Left lung (tissue), 10 donors: ENCODE results near the gene AKAP13. TPM values are rescaled to one million over a fixed set of nuclear protein-coding genes. Genes with fewer than 3 reads are reported as not detected.

Experiments
- ATAC-seq: fragments of 200-7000 bp; cut with Tn5 transposase; one replicate; pipeline ENCODE4 v1.9.1; 2020; ENCODE audit warnings: moderate library complexity
- DNase-seq, 4 donors: peaks; one replicate each; pipeline ENCODE4 v3.0.0-alpha.2; 2013 to 2020
- H3K27ac ChIP-seq, 2 donors: fragments of 200-600 bp; sonication (generic) in 1 of 2; one replicate each; pipeline versions ENCODE4 v1.5.0 to v1.8.0; 2020 to 2021
- H3K27me3 ChIP-seq, 2 donors: fragments of 200-600 bp; sonication (generic) in 1 of 2; one replicate each; pipeline versions ENCODE4 v1.5.0 to v1.8.0; 2020 to 2021
- H3K36me3 ChIP-seq, 2 donors: fragments of 200-600 bp; sonication (generic) in 1 of 2; one replicate each; pipeline versions ENCODE4 v1.5.0 to v1.8.0; 2020 to 2021
- H3K4me1 ChIP-seq, 2 donors: fragments of 200-600 bp; one replicate each; pipeline ENCODE4 v1.8.0; 2021
- H3K4me3 ChIP-seq, 2 donors: fragments of 200-600 bp; sonication (generic) in 1 of 2; one replicate each; pipeline versions ENCODE4 v1.5.0 to v1.8.0; 2020 to 2021; ENCODE audit warnings: mild to moderate bottlenecking in 1 of 2
- H3K9me3 ChIP-seq, 2 donors: fragments of 200-600 bp; sonication (generic) in 1 of 2; one replicate each; pipeline versions ENCODE4 v1.5.0 to v1.8.0; 2020 to 2021
- intact Hi-C, 2 donors: fragments of 100-400 bp; cut with DNase I; formaldehyde crosslinking; loops; one replicate each; pipeline versions ENCODE4 v1.11.2 to v1.14.2; 2022
- polyA plus RNA-seq, 6 donors: library from polyadenylated mRNA; unstranded; fragments of 120-200 nt; gene quantifications; one replicate each; pipeline ENCODE4 v1.2.1, GENCODE V29; 2013; ENCODE audit not compliant: insufficient read length in 6 of 6
- total RNA-seq, 2 donors: library from RNA; stranded (reverse); fragmentation: NEBNext Ultra II Directional; extraction: Animal tissue kit (Norgen Biotek cat#: 25700); gene quantifications; one replicate each; pipeline ENCODE4 v1.2.1, GENCODE V29; 2021
- TF ChIP-seq, protein P1 (sequence below), 2 donors: fragments of 200-600 bp; sonication (generic) in 1 of 2; IDR thresholded peaks; one replicate each; pipeline versions ENCODE4 v1.5.0 to v1.8.0; 2021; ENCODE audit warnings: antibody characterized with exemption in 2 of 2
- donor health status: DM: no; HTN: yes; CAD: no.
- donor health status: DM: no; HTN: no; CAD: no.

Gene AKAP13
- total and polyA plus RNA-seq, 8 donors: 93.6 to 346 (median 102) TPM

DNA sequence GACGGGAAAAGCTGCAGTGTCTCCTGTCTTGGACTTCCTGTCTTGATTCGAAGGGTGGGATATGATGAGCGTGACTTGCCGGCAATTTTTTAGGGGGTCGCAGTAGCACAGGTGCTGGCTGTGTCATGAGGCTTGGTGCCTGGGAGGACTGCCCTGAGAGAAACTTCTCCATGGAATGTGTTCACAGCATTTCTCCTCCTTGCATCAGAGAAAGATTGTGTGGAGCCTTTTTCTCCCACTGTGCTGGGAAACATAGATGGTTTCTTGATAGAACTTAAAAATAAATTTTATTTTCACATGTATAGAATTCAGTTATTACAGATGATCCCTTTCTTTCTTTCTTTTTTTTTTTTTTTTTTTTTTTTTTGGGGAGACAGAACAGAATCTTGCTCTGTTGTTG lies 292.9 kb downstream of the AKAP13 start:
- TF ChIP-seq, protein P1, sequence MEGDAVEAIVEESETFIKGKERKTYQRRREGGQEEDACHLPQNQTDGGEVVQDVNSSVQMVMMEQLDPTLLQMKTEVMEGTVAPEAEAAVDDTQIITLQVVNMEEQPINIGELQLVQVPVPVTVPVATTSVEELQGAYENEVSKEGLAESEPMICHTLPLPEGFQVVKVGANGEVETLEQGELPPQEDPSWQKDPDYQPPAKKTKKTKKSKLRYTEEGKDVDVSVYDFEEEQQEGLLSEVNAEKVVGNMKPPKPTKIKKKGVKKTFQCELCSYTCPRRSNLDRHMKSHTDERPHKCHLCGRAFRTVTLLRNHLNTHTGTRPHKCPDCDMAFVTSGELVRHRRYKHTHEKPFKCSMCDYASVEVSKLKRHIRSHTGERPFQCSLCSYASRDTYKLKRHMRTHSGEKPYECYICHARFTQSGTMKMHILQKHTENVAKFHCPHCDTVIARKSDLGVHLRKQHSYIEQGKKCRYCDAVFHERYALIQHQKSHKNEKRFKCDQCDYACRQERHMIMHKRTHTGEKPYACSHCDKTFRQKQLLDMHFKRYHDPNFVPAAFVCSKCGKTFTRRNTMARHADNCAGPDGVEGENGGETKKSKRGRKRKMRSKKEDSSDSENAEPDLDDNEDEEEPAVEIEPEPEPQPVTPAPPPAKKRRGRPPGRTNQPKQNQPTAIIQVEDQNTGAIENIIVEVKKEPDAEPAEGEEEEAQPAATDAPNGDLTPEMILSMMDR (IDR thresholded peaks at IDR 0.05): no peak
- intact Hi-C loops: no loop called here
- H3K27me3 ChIP-seq: no peaks in the 10 kb centered on the region
- no peak overlapping the region for H3K4me3 ChIP-seq
- H3K9me3 ChIP-seq: no peaks in the 10 kb centered on the region
- peaks cover 5 to 93% of the 10 kb centered on the region in 2 donors for H3K36me3 ChIP-seq
- peaks cover 4 to 33% of the 10 kb centered on the region in 2 donors for H3K4me1 ChIP-seq
- DNase-seq (no peak), ATAC-seq (no peak)
- H3K27ac ChIP-seq: peak overlapping the region in 1 of 2 donors; percentile 56

DNA sequence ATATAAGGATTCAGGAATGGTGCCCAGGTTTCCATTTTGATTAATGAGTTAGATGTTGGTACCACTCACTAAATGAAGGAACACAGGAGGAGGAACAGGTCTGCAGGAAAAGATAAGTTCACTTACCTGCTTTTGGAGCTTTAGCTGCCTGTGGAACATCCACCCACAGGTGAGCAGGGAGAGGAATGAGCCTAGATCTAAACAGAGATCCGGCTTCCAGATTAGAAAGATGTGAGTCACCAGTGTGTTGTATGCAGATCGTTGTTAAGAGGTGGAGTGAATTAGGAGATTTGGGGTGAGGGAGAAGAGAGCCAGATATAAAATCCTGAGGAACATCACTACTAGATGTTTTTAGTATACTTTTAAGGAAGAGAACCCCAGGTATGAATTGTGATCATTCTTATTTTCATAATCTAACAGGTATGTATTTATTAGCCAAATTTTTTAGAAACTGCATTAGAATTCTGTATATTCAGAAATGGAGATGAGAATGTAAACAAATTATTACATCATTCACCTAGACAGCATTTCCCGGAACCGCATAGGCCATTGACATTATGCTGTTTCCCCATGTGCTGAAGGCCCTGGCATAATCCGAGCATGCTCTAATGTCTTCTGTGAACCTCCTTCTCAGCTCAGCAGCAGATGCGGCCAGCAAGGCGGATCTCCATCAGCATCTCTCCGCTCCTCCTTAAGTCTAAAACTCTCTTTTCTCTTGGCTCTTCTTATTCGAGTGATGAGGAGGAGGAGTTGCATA lies 296.1 kb downstream of the AKAP13 start:
- ATAC-seq (peak; percentile 25), DNase-seq (no peak)
- H3K4me3 ChIP-seq: no peak overlapping the region
- no peak overlapping the region for H3K27ac ChIP-seq
- H3K4me1 ChIP-seq: peaks cover 0 to 19% of the 10 kb centered on the region in 2 donors
- H3K27me3 ChIP-seq: no peaks in the 10 kb centered on the region
- TF ChIP-seq, protein P1 (IDR thresholded peaks at IDR 0.05): no peak
- peaks cover 5 to 93% of the 10 kb centered on the region in 2 donors for H3K36me3 ChIP-seq
- intact Hi-C loops: no loop called here
- H3K9me3 ChIP-seq: no peaks in the 10 kb centered on the region

DNA sequence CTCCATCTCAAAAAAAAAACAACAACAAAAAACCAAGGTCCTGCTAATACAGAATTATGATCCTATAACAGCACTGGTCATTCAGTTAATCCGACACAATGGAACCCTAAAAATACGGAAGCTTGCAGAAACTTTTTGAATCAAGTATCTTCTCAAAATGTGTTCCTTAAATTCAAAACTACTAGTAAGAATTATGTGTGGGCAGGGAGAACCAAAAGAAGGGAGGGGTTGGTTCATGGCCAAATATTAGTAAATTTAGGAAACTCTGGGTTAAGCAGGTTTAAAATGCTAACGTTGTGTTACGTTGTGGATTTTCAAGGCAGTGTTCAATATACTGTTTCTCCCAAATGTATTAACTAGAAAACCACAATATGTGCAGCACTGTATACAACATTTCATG lies 298.8 kb downstream of the AKAP13 start:
- TF ChIP-seq, protein P1 (IDR thresholded peaks at IDR 0.05): no peak
- Histone ChIP-seq H3K27ac (no peak overlapping the region), H3K4me1 (no peaks in the 10 kb centered on the region), H3K36me3 (peaks cover 0 to 93% of the 10 kb centered on the region in 2 donors), H3K4me3 (no peak overlapping the region), H3K9me3 (no peaks in the 10 kb centered on the region), H3K27me3 (no peaks in the 10 kb centered on the region)
- ATAC-seq: no peak
- intact Hi-C loops: no loop called here
- no peak for DNase-seq

DNA sequence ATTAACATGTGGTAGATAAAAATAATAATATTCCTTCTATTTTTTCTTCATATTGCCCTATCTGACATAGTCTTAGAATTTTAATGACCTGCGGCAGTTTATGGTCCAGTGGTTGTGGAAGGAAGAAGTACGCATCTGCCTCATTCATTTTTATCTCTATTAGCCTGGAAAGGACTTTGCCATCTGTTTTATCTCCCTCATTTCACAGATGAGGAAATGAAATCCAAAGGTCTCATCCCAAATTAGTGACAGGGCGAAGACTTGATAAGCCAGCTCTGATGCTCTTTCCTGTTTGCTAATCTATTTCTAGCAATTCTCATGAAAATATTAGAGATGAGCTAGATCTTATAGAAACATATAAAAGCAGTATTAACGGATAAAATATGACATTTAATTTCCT lies 301.0 kb downstream of the AKAP13 start:
- Histone ChIP-seq H3K4me1 (no peaks in the 10 kb centered on the region), H3K36me3 (peaks cover 0 to 100% of the 10 kb centered on the region in 2 donors), H3K27ac (no peak overlapping the region), H3K9me3 (no peaks in the 10 kb centered on the region), H3K27me3 (no peaks in the 10 kb centered on the region), H3K4me3 (no peak overlapping the region)
- DNase-seq: no peak
- no peak for ATAC-seq
- intact Hi-C loops: no loop called here
- TF ChIP-seq, protein P1 (IDR thresholded peaks at IDR 0.05): no peak

DNA sequence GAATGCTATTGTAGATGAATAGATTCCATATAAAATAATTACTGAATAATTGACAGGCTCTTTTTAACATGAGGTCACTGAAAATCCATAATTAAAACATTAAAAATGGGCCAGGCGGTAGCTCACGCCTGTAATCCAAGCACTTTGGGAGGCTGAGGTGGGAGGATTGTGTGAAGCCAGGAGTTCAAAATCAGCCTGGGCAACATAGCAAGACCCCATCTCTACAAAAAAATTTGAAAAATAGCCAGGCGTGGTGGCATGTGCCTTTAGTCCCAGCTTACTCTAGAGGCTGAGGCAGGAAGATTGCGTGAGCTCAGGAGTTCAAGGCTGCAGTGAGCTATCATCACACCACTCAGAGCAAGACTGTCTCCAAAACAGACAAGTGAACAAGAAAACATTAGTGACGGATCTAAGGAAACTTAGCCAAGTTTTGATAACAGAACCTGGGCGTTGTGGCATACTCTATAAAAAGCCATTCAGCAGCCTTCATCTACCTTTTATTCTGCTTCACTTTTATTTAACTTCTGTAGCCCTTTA lies 303.8 kb downstream of the AKAP13 start:
- H3K9me3 ChIP-seq: no peaks in the 10 kb centered on the region
- peaks cover 0 to 89% of the 10 kb centered on the region in 2 donors for H3K36me3 ChIP-seq
- intact Hi-C loops: no loop called here
- TF ChIP-seq, protein P1 (IDR thresholded peaks at IDR 0.05): no peak
- no peak for ATAC-seq
- no peak overlapping the region for H3K27ac ChIP-seq
- DNase-seq: no peak
- H3K4me1 ChIP-seq: peaks cover 7 to 20% of the 10 kb centered on the region in 2 donors
- H3K27me3 ChIP-seq: no peaks in the 10 kb centered on the region
- no peak overlapping the region for H3K4me3 ChIP-seq
